ENCODE measurements around the gene CLEC16A.

CLEC16A gene

DNA sequence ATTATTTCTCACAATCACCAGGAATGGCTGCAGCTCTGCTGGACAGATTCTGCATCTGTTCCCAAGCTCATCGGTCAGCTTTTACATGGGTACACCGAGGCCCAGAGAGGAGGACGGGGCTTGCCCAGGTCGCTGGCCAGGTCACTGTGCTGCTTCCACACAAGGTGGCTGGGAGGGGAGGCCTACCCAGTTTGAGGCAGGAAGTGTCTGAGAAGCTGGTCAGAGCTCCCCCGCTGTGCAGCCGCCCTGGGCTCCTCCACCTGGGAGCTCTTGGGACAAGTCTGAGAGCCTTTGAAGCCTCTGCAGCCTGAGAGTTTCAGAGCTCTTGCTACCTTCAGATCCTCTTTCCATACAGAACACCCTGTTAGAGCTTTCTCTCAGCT is 143.3 kb downstream of the CLEC16A start:
- no peak for DNase-seq

DNA sequence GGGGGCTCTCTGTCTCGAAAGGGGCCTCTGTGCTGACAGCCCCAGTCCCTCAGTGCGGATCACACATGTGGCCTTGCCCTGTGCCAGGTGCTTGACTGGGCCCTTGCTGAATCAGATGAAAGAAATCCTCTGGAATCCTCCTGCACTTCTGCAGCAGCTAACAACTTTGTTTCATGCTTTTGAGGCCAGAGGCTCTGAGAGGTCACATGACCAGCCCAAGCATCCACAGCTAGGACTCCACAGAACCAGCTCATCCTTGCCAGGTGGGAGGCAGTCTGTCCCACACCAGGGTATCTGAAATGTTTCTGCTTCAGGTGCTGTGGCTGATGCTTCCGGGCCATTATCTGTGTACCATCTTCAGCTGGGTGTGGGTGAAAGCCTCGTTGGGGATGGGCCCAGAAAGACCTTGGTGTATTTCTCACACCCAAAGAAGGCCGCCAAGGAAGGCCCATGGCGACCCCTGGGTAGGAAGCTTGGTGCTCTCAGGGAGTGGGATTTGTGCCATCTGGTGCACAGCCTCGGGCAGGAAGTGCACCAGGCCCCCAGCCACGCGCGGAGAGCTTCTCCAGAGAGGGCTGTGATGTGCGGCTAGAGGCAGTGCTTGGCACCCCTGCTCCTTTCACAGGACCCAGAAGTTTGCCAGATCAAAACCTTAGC is 143.8 kb downstream of the CLEC16A start:
- DNase-seq, result no peak

DNA sequence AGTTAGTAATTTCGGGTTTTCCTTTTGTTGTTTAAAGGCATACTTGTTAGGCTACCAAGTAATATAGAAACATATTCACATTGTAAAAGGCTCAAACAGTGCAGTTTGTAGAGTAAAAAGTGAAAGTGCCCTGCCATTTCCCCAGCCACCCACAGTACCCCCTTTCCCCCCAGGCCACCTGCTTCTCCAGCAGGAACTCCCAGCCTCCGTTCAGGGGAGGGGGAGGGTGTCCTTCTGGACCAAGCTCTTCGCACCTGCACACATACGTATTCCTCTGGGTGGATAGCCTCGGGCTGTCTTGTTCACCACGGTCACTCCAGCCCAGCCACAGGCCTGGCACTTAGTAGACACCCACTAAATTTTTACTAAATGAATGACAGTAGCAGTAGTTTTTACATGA is 144.5 kb downstream of the CLEC16A start:
- DNase-seq, result no peak

DNA sequence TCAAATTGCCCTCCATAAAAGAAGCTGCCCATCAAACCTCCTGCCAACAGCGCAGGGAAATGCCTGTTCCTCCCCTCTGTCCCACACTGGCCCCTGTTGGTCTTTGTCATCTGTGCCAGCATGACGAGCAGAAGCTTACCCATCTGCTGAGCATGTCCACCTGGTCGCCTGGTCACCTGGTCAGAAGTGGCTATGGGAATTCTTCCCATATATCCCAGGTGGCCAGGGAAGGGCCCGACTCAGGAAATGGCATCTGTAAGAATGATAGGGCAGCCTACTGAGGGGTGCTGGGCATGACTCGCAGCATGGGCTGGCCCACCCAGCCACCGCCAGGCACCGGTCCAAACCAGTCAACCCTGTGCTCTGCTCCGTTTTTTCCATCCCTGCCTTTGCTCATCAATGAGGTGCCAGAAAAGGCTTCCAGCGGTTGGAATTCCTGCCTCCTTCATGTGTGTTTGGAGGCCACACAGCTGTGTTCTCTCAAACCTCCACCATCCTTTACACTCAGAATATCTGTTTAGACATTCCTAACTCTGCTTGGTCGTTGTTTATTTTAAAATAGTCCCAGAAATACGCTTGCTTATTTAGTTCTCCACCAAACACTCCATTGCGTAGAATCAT is 145.2 kb downstream of the CLEC16A start:
- DNase-seq, result no peak

DNA sequence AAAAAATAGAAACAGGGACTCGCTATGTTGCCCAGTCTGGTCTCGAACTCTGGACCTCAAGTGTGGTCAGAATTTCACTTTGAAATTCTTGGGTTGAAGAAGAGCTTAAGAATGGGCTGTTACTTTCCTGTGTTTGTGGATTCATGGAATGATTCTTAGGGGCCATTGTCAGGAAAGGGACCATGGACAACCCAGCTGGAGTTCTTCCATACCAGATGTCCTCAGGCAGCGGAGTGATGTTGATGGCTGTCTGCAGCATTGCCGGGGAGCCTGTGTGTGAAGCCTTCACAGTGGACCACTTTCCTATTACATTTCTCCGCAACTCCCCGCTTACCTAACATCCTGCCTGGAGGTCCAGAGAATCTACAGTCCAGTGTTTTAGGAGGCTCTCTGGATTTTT is 145.9 kb downstream of the CLEC16A start:
- DNase-seq, result no peak

DNA sequence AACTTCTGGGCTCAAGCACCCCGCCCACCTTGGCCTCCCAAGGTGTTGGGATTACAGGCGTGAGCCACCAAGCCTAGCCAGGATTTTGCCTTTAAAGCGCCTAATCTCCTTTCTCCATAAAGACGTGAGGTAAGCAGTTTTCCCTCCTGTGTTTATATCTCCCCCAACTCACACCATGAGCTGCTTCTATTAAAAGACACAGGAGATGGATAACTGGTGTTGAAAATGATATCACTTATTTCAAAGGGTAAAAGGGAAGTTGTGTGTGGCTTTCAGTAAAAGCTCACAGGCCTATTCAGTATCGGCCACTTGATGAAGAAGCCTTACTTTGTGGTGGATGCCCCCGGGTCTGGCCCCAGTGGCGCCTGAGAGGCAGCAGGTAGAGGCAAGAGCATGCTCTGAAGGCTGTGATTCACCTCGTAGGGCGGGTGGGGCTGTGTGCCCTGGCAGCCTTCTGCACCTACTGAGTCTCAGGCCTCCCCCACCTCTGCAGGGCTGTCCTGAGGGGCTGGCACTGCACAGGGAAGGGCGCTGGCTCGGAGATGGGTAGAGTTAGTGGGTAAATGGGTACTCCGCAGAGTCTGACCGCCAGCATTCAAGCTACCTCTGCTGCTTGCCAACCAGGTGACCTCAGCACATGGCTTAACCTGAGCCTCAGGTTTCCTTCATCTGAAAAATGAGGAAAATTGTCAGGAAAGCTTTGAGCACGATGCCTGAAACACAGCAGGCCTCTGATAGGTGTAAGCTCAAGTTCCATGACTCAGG is 146.8 kb downstream of the CLEC16A start:
- no peak for DNase-seq

DNA sequence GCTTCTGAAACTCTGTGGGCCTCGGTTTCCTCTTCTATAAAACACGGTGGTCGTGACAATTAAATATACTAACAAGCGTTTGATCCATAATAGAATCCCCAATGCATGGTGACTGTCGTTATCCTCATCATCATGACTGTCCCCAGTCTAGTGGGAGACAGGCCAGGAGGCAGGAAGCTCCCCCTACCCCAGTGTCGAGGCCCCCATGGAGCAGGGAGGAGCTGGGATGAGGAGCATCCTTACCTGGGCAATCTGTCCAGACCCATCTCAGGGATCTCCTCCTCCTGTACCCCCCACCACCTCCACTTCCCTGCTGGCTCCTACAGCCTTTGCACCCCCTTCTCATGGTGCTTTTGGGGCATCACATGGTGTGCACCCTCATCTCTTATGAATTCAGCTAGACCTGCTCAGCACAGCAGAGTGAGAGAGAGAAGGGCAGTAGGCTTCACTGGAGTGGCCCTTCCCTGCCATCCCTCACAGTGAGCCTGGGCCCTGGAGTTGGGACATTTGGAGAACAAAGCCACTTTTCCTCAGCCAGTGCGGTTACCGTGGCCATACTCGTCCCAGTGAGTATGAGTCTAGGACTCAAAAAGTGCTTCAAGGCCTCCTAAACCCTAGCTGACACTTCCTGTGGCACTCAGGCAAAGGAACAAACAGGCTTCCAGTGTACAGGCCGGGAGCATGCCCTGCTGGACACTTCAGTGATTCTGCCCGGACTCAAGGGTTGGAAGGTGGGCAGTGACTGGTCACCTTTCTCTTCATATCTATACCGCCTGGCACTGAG is 148.6 kb downstream of the CLEC16A start:
- no peak for DNase-seq

DNA sequence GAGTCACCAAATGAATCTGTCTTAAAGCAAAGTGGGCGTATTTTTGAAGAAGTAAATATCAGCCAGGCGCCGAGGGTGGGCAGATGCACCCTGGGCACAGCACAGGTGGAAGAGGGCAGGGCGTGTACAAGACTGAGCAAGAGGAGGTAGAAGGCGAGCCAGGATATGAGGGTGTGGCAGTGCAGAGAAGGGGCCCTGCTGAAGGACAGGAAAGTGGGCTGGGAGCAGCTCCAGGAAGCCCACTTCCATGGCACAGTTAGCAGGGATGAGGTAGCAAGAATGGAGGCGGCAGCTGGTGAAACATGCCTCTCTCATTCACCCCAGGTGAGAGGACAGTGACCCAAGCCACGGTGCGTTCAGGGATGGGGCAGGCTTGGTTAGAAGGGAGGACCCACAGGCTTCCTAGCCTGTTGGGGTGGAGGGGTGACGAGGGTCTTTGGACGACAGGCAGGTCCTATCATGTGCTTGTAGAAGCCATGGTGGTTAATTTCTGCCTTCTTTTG is 149.3 kb downstream of the CLEC16A start:
- DNase-seq, result no peak

DNA sequence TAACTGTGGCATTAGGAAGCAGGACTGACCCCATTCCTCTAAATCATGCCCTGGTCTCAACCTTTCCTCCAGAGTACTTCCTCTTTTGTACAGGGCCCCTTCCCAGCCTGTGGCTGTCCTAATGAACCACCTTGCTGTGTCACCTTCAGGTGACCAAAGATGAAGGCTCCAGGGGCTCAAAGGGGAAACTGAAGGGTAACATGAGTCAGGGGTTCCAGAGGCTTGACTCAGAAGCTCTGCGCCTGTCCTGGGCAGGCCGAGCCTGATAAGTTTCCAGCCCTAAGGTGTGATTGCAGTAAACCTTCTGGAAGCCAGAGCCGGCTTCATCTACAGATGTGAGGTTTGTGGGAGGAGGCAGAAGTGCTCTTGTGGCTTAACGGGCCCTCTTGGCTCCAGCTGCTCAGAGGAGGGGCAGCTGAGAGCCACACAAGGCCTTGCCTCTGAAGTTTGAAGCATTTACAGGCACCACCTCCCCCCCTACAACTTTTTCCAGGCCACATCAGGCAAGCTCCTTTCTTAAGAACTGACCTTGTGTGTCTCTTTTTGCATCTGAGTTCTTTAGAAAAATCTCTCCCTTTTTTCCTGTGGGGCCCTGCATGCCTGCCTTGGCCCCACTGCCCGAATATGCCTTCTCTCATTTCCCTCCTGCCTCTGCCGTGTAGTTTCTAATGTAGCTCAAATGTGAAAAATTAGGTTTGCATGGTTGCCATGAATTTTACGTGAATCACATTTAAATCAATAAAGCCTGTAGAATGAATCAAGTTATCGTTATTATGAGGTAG is 149.9 kb downstream of the CLEC16A start:
- no peak for DNase-seq

DNA sequence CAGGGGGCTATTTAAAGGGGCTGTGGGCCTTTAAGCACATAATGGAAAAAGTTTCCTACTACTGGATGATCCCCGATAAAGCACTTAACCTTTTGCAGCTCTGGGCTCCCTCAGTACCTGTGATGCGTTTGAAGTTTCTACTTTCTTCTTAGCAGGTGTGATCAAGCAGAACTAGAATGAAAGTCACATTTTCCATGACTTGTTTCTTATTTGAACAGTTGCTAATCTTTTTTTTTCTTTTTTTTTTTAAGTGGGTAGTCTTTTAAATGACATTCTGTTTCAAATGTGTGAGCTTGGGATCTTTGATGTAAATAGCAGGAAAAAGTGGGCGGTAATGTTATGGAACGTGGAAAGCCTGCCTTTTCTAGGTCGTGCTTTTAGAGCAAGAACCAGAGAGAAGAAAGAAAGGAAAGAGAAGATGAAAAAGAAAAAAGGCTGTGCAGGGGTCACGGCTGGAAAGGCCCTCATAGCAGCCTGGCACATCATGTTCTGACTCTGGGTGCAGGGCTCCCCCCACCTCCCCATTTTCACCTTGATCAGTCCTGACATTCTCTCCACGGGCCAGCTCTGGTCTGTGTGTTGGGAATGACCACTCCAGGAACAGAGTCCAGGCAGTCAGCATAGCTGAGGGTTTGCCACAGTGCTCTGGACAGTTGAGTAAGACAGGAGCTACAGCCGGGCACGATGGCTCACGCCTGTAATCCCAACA is 150.6 kb downstream of the CLEC16A start:
- DNase-seq, result no peak

DNA sequence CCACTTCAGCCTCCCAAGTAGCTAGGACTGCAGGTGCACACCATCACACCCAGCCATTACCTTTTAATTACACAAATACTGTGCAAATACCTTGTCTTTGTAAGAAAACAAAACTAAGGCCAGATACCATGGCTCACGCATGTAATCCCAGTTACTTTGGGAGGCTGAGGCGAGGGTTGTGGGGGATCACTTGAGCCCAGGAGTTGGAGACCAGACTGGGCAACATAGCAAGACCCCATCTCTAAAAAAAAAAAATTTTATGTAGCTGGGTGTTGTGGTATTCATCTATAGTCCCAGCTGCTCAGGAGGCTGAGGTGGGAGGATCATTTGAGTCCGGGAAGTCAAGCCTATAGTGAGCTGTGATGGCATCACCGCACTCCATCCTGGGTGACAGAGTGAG is 151.6 kb downstream of the CLEC16A start:
- no peak for DNase-seq

DNA sequence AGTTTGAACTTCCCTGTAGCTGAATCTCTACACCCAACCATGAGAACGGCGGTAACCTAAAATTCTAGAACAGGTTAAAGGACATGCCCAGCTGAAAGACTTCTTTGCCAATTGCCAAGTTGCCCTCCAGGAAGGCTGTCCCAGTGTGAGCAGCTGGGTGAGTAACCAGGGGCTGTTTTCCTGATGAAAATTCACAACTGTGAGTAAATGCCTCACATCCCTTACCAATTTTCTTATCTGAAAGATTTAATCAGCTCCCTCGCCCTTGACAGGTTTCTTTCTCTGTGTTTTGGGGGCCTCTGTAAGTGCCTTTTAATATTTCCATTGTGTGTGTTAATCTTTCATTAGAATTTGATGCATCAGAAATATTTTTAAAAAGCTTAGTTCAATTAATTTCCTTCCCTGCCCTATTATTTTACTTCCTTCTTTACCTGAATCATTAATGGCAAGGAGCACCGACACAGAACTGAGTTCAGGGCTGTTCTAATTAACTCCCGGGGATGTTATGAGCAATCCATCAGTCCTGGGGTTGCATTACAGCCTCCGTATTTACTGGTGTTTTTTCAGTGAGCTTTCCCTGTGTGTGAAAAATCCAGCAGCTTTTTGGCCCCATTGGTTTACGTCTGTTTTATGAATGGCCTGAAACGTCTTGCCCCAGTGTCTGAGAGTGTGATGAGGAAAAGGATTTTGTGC is 152.9 kb downstream of the CLEC16A start:
- no peak for DNase-seq

DNA sequence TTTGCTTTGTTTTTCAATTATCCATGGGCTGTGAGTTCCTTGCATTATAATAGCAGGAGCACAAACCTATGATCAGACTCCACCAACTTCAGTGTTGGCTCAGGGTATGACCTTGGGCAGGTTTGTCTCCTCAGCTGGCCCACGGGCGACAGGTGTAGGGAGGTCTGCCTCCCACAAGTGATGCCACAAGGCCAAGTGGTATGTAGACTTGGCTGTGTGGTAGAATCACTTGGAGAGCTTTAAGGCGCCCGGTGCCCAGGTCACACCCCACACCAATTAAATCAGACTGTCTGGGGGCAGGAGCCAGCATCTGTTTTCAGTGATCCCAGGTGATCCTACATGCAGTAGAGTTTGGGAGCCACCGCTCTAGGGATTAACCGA is 153.4 kb downstream of the CLEC16A start:
- no peak for DNase-seq

DNA sequence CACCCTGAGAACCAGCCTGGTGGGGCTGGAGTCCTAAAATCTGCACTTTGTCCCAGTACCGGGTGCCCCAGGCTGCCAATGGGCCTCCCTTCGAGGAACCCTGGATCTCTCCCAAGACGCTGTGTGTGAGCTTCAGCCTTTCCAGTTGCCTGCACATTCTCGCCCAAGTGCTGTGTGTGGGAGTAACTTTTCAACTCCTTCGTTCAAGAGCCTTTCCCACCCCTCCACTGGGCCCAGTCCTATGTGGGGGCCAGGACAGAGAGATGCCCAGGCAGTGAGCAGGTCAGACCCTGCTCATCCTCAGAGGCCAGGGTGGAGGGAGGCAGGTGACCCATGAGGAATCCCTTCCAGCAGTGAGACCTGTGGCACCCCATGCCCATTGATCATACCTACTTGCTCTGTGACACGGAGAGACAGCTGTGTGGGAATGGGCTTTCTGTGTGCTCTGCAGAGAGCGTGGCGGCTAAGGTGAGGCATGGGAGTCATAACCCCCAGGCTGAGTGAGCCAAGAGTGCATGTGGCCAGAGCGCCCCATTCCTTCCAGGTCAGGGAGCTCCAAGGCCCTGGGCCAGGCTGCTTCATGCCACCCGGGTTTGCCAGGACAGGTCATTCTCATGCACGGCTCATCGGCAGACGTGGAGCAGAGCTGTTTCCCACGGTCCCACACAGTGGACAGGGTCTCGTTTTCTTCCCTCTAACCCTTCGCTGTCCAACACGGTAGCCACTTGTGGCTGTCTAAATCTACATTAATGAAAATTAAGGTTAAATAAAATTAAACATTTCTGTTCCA is 154.4 kb downstream of the CLEC16A start:
- no peak for DNase-seq

DNA sequence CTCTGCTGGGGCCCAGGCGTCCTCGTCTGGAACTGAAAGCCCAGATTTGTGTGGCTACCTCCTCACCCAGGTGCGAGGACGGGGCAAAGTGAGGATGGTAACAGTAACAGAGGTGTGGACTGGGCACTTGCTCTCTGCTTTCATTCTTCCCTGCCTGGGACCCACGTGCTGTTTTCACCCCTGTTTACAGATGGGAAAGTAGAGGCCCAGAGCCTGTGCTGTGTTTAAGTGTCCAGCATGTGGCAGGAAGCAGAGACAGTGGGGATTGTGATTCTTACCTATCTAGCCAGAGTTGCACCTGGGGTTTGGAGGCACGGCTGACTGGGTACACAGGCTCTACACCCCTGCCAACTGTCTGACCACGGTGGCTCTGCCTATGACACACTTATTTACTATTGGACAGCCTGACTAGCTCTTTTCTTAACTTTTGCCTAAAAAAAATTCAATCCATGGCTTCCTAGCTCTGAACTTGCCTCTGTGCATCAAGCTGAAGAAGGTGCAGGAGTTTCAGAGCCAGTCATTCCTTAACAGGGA is 155.4 kb downstream of the CLEC16A start:
- DNase-seq, result no peak

DNA sequence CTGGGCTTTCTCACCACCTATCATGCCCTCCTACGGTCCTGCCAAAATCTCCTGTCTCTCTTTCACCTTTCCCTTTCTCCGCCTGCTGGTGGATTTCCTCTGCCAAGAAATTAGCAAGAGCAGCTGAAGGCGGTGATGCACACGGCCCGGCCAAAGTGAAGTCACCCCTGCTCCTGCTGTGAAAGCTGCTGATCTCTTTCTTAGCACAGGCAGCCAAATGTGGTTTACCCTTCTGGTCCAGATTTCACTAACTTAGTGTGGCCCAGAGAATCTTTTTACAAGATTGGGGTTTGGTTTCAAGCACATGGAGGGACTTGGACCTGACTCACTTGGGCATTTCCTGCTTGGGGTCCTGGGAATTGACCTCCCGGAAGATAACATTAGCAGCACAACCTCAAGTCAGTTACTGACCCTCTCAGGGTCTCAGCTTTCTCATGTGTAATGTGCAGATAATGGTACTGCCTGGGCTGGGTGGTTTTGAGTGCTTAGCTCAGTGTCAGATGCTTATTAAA is 155.9 kb downstream of the CLEC16A start:
- no peak for DNase-seq

DNA sequence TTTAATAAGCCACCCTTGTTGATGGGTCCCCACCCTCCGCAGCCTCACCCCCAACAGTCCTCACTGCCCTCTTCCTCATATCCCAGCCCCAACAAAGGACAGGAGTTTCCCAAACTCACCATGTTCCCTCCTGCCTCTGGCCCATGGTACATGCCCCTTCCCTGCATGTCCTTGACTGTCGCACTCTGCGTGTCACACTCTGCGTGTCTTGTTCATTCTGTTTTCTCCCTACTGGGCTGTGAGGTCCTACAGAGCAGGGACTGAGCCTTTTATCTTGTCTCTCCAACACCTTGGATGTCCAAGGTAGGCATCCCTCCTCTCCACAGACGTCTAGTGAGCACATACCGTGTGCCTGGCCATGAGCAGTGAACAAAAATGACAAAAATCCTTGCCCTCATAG is 156.9 kb downstream of the CLEC16A start:
- no peak for DNase-seq

DNA sequence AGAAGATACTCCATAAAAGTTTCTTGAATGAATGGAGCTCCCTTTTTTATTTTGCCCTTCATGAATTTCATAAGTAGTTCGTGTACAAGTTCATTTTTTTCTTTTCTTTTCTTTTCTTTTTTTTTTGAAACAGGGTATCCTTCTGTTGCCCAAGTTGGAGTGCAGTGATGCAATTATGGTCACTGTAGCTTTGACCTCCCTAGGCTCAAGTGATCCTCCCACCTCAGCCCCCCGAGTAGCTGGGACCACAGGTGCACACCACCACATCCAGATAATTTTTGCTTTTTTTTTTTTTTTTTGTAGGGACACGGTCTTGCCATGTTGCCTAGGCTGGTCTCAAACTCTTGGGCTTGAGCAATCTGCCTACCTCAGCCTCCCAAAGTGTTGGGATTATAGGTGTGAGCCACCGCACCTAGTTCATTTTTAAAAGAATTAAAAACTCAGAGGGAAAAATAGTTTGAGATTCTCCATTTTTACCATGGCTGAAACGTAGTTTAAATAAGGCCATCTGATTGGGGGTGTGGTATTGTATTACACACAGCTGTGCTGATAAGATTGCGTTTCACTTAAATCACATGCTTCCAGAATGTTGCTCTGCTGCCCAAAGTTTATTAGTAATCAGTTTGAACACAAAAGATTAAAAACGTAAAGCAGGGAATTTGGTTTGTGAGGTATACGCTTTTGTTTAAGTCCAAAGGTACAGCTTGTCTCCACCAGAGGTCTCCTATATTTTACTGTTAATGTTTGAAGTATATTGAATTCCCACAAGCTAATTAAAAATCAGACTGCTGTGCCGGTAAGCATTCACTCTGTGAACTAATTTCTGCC is 157.5 kb downstream of the CLEC16A start:
- DNase-seq, result no peak

DNA sequence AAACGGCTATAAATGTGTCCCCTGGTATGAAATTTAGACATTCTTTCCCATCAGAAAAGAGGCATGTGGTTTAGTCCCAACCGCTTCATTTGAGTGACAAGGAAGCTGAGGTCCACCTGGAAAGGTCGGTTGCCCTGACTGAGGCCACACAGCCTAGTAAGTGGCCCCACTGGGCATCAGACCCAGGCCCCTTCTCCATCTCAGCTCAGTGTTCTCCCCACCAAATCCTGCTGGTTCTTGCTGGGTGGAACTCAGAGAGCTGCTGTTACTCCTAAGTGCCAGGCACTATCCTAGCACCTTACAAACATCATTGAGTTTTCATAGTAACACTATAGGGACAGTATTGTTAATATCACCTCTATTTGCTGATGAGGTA is 158.1 kb downstream of the CLEC16A start:
- no peak for DNase-seq

Data from activated gamma-delta T cell (primary cell).